Lower leg skin (tissue), 4 donors: ENCODE results near the gene DLG2. TPM values are rescaled to one million over a fixed set of nuclear protein-coding genes. Genes with fewer than 3 reads are reported as not detected.

Experiments used
- DNase-seq, 2 donors: peaks; one replicate each; pipeline ENCODE4 v3.0.0-alpha.2; 2019; ENCODE audit warnings: low spot score in 2 of 2
- H3K4me3 ChIP-seq: fragments of 200-600 bp; sonication (generic); 2 replicates; pipeline ENCODE4 v1.5.1; 2017; ENCODE audit warnings: mild to moderate bottlenecking, low read depth; ENCODE audit not compliant: poor library complexity, severe bottlenecking
- POLR2A ChIP-seq, 2 donors: fragments of 450-650 bp; IDR thresholded peaks; one replicate each; pipeline ENCODE4 v1.6.1; 2016 to 2017; ENCODE audit warnings: antibody characterized with exemption in 2 of 2, mild to moderate bottlenecking in 1 of 2, moderate library complexity in 1 of 2
- WGBS, 2 donors: methylation state at CpG; one replicate each; pipeline ENCODE4 v1.1.5; 2018; 5-methylcytosine and 5-hydroxymethylcytosine counted together
- intact Hi-C: fragments of 100-400 bp; cut with DNase I; formaldehyde crosslinking; loops from one replicate; pipeline ENCODE4 v1.15.0; 2023; ENCODE audit warnings: low total_unique reads
- total RNA-seq, 4 donors: library from RNA; depleted of rRNA; stranded (reverse); fragments of >200 nt; gene quantifications; one replicate each; pipeline ENCODE4 v1.1.0, GENCODE V29; 2016
- TF ChIP-seq, protein P1 (sequence below), 3 donors: fragments of 450-650 bp; IDR thresholded peaks; one replicate each; pipeline ENCODE4 v1.5.1; 2016; ENCODE audit warnings: antibody characterized with exemption in 3 of 3, mild to moderate bottlenecking in 3 of 3, moderate library complexity in 2 of 3

Gene DLG2
- total RNA-seq, 4 donors from 2014 or later = 37.6 to 68.3 (median 46.0) TPM

DNA sequence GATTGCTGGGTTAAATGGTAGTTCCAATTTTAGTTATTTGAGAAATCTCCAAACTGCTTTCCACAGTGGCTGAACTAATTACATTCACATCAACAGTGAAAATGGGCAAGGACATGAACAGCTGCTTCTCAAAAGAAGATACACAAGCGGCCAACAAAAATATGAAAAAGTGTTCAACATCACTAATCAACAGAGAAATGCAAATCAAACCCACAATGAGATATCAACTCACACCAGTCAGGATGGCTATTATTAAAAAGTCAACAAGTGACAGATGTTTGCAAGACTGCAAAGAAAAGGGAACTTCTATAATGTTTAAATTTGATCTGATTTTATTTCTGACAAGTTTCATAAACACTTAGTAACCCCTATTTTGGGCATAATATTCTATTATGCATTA is 537.5 kb downstream of the DLG2 start:
- no peak overlapping the region for H3K4me3 ChIP-seq

DNA sequence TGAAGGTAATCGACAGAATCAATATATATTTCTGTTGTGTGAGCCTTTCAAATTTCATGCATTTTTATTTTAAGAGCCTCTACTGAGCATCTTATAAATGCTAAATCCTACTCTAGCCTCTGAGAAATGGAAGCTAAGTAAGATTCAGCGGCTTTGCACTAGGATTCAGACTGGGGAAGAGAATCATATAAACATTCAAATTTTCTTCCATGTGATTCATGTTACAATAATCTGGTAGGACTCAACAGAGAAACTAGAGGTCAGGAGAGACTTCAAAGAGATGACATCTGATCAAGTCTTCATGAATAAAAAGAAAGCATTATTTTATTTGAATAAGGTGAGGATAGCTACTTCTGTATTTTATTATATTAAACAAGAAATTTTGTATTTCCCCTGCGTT is 538.9 kb downstream of the DLG2 start:
- H3K4me3 ChIP-seq = no peak overlapping the region
- 84 to 86% methylated on average over 3 of the region's 3 CpGs for WGBS, 2 donors
- intact Hi-C loops = no loop called here
- TF ChIP-seq, protein P1, sequence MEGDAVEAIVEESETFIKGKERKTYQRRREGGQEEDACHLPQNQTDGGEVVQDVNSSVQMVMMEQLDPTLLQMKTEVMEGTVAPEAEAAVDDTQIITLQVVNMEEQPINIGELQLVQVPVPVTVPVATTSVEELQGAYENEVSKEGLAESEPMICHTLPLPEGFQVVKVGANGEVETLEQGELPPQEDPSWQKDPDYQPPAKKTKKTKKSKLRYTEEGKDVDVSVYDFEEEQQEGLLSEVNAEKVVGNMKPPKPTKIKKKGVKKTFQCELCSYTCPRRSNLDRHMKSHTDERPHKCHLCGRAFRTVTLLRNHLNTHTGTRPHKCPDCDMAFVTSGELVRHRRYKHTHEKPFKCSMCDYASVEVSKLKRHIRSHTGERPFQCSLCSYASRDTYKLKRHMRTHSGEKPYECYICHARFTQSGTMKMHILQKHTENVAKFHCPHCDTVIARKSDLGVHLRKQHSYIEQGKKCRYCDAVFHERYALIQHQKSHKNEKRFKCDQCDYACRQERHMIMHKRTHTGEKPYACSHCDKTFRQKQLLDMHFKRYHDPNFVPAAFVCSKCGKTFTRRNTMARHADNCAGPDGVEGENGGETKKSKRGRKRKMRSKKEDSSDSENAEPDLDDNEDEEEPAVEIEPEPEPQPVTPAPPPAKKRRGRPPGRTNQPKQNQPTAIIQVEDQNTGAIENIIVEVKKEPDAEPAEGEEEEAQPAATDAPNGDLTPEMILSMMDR (IDR thresholded peaks at IDR 0.05) = no peak
- TF ChIP-seq POLR2A (IDR thresholded peaks at IDR 0.05) = no peak
- no peak for DNase-seq

More for the DNA sequence above, 537.5 kb downstream of the DLG2 start:
- intact Hi-C loops = loop anchor here (5.0 kb wide), 1 partner anchor 1422 kb away; no protein-coding TSS in a partner anchor
- TF ChIP-seq POLR2A (IDR thresholded peaks at IDR 0.05) = no peak
- TF ChIP-seq, protein P1 (IDR thresholded peaks at IDR 0.05) = no peak
- no peak for DNase-seq
- WGBS, 2 donors = 93% methylated on average over 1 of the region's 1 CpG

DNA sequence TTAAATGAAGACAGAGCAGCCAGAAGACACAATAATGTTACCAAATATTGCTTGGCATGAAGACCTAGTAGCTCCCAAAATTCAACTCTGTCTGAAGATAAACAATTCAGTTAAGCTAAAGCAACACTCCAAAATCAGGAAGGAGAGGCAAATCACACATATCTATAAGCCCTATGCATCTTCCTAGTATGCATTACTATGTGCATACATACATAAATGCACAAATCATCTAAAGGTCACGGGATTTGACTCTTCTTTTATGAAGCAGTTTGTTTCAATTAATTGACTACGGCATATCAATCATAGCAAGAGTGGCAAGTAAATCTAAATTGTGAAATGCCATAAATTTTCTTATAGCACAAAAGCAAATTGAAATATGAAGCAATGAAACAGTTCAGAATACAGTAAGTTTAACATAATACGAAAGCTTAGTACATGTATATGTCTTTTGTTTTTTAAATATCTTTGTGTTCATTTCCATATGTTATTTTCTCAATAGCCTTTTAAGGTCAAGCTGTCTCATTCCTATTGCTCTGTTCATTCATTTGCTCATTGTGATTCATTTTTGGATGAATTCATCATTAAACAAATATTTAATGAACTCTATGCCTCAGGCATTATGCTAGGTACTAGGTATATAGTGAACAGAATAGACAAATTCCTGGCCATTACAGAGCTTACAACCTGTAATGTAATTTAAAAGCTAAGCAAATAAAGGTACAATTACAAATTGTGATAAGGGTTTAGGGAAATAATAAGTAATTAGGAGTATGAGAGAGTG is 540.5 kb downstream of the DLG2 start:
- 86 to 91% methylated on average over 3 of the region's 3 CpGs for WGBS, 2 donors
- intact Hi-C loops = no loop called here
- H3K4me3 ChIP-seq = no peak overlapping the region
- no peak for DNase-seq
- TF ChIP-seq POLR2A (IDR thresholded peaks at IDR 0.05) = no peak
- TF ChIP-seq, protein P1 (IDR thresholded peaks at IDR 0.05) = no peak

DNA sequence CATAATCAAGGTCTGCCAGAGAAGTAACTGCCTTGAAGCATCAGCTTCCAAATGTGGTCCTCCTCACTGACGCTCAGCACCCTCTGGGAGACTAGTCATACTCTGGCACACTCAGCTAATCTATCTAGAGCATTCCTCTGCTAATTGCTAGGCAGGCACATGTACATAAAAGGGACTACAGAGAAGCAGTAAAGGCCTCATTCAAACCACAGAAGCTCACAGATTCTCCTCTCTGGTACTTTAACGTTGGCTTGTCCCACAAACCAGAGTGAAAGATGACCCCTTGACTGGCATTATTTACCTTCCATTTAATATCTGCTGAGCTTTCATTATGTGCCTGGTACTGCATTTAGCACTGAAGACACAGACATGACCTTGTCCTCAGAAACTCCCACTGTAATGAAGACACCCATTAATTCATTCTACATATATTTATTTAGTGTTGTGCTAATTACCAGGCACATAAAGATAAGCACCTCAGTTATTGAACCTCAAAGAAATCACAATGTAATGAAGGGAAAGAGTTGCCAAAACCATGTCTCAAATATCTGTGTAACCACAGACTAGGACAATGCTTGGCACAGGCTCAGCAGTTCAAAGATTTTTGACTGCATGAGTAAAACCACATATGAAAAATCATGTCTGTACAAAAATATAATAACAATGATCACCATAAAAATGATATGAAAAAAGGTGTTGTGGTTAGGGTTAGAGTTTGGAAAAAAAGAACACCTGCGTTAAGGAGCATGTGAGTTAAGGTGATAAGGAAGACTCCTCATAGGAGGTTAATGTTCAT is 550.4 kb downstream of the DLG2 start:
- H3K4me3 ChIP-seq = no peak overlapping the region
- TF ChIP-seq, protein P1 (IDR thresholded peaks at IDR 0.05) = no peak
- TF ChIP-seq POLR2A (IDR thresholded peaks at IDR 0.05) = no peak
- WGBS, 2 donors = 31 to 41% methylated on average over 3 of the region's 3 CpGs
- intact Hi-C loops = no loop called here
- DNase-seq = no peak

DNA sequence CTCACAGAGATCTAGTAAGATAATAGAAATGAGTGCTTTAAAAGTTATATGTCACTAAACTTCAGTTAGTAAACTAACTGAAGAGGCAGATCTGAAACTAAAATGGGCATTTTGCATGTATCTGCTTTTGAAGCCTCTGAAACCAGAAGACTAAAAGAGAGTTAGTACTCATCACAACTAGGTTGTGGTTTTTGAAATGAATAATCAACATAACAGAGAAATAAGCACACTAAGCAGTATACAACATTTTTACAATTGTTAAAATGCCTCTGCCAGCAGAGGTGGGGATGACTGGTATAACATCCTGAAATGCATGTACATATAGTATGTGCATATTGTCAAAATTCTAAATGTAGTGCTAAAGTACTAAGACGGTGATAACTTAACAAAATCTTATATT is 564.5 kb downstream of the DLG2 start:
- intact Hi-C loops = no loop called here
- 87% methylated on average over 1 of the region's 1 CpG for WGBS, 2 donors
- no peak for DNase-seq
- TF ChIP-seq POLR2A (IDR thresholded peaks at IDR 0.05) = no peak
- TF ChIP-seq, protein P1 (IDR thresholded peaks at IDR 0.05) = no peak
- no peak overlapping the region for H3K4me3 ChIP-seq
